CD4-positive, alpha-beta T cell treated with Interferon gamma for 1 hour (primary cell): ENCODE results near the gene TP53TG3E.
"Not testable (repeated sequence)": the region's sequence is repeated elsewhere in the genome, so short reads cannot be mapped to it uniquely, and the experiment has no call there.

Experiments
- DNase-seq: peaks from one replicate; pipeline ENCODE4 v3.0.0-alpha.2; 2020

Gene TP53TG3E, protein sequence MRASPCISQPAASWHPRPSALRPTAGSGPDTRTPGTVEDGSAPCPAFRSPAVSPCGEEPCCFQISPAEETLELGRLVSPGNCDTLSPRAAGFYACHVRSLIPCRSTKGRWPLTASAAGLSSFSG

GRCh38 chr16:33304006-33304405 is at the start of gene TP53TG3E:
TSS of gene TP53TG3E (plus strand) at chr16:33304306. CDS start at chr16:33304374, 68 bp downstream.
- not testable (repeated sequence) for DNase-seq

DNA sequence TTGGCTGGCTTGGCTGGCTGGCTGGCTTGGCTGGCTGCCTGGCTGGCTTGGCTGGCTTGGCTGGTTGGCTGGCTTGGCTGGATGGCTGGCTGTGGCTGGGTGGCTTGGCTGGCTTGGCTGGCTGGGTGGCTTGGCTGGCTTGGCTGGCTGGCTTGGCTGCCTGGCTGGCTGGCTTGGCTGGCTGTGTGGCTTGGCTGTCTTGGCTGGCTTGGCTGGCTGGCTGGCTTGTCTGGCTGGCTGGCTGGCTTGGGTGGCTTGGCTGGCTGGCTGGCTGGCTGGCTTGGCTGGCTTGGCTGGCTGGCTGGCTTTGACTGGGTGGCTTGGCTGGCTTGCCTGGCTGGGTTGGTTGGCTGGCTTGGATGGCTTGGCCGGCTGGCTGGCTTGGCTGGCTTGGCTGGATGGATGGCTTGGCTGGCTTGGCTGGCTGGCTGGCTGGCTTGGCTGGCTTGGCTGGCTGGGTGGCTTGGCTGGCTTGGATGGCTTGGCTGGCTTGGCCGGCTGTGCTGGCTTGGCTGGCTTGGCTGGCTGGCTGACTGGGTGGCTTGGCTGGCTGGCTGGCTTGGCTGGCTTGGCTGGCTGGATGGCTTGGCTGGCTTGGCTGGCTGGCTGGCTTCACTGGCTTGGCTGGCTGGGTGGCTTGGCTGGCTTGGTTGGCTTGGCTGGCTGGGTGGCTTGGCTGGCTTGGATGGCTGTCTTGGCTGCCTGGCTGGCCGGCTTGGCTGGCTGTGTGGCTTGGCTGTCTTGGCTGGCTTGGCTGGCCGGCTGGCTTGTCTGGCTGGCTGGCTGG is 32.3 kb downstream of the TP53TG3E start:
- DNase-seq: peak; percentile 40

DNA sequence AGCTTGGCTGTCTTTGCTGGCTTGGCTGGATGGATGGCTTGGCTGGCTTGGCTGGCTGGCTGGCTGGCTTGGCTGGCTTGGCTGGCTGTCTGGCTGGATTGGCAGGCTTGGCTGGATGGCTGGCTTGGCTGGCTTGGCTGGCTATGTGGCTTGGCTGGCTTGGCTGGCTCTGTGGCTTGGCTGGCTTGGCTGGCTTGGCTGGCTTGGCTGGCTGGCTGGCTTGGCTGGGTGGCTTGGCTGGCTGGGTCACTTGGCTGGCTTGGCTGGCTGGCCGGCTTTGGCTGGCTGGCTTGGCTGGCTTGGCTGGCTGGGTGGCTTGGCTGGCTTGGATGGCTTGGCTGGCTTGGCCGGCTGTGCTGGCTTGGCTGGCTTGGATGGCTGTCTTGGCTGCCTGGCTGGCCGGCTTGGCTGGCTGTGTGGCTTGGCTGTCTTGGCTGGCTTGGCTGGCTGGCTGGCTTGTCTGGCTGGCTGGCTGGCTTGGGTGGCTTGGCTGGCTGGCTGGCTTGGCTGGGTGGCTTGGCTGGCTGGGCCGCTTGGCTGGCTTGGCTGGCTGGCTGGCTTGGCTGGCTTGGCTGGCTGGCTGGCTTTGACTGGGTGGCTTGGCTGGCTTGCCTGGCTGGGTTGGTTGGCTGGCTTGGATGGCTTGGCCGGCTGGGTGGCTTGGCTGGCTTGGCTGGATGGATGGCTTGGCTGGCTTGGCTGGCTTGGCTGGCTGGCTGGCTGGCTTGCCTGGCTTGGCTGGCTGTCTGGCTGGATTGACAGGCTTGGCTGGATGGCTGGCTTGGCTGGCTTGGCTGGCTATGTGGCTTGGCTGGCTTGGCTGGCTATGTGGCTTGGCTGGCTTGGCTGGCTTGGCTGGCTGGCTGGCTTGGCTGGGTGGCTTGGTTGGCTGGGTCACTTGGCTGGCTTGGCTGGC is 33.8 kb downstream of the TP53TG3E start:
- DNase-seq: peak; percentile 37

DNA sequence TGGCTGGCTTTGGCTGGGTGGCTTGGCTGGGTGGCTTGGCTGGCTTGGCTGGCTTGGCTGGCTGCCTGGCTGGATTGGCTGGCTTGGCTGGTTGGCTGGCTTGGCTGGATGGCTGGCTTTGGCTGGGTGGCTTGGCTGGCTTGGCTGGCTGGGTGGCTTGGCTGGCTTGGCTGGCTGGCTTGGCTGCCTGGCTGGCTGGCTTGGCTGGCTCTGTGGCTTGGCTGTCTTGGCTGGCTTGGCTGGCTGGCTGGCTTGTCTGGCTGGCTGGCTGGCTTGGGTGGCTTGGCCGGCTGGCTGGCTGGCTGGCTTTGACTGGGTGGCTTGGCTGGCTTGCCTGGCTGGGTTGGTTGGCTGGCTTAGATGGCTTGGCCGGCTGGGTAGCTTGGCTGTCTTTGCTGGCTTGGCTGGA is 34.4 kb downstream of the TP53TG3E start:
- peak; percentile 10 for DNase-seq

- peak; percentile 33 for DNase-seq
These were observed 35.3 kb downstream of the TP53TG3E start for GRCh38 chr16:33339093-33340061.
